ENCODE measurements around the gene MYO1B. TPM values are rescaled to one million over a fixed set of nuclear protein-coding genes. Genes with fewer than 3 reads are reported as not detected.

The MYO1B gene
- polyA plus RNA-seq, 1 donor from 2014 or later = 72.2 TPM

DNA sequence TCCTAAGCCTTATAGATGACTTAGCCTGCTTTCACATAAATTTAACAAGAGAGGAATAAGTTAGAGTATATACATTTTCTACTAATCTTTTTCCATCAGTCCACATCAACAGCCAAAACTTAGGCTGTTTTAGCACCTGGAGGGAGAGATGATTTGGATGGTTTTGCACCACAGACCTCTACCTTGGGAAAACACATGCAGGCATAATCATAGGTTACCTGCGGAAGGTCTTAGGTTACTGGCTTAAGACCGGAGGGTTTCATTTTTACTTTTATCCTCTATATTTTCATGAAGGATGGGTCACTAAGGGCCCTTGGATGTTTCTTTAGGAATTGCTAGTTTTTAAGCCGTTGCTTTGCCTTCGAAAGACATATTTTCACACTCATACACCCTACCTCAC, 66.0 kb downstream of the MYO1B start:
- Histone ChIP-seq H3K9me2 (ENCODE audit: insufficient read depth, low read length) (no peaks in the 10 kb centered on the region), H2AFZ (ENCODE audit: low read depth, low read length) (no peak overlapping the region), H3K4me3 (ENCODE audit: low read length) (no peak overlapping the region), H3K9ac (ENCODE audit: low read length) (no peak overlapping the region), H3K9me3 (ENCODE audit: low read length) (no peaks in the 10 kb centered on the region), H3K4me2 (ENCODE audit: low read length) (no peak overlapping the region), H3K36me3 (ENCODE audit: insufficient read depth, low read length) (no peaks in the 10 kb centered on the region), H3K27ac (ENCODE audit: low read length) (no peak overlapping the region), H4K20me1 (ENCODE audit: insufficient read depth) (no peaks in the 10 kb centered on the region), H3K79me2 (replicated peaks; ENCODE audit: insufficient read depth, low read length) (peaks cover 35% of the 10 kb centered on the region), H3K27me3 (ENCODE audit: insufficient read depth, low read depth, low read length) (no peaks in the 10 kb centered on the region), H3F3A (ENCODE audit: insufficient read depth, low read length, poor library complexity, severe bottlenecking) (no peaks in the 10 kb centered on the region)
- TF ChIP-seq REST (IDR thresholded peaks at IDR 0.05; ENCODE audit: borderline replicate concordance) (no peak), TAF1 (IDR thresholded peaks at IDR 0.05; ENCODE audit: low read depth) (no peak), EZH2 (IDR thresholded peaks at IDR 0.05; ENCODE audit: borderline replicate concordance, insufficient read depth, low read length, poor library complexity, severe bottlenecking) (no peak)

GRCh38 chr2:191311627-191312026, 66.4 kb downstream of the MYO1B start:
- no peak overlapping the region for H2AFZ ChIP-seq (ENCODE audit: low read depth, low read length)
- no peaks in the 10 kb centered on the region for H3K27me3 ChIP-seq (ENCODE audit: insufficient read depth, low read depth, low read length)
- H3F3A ChIP-seq (ENCODE audit: insufficient read depth, low read length, poor library complexity, severe bottlenecking) = no peaks in the 10 kb centered on the region
- no peaks in the 10 kb centered on the region for H3K9me2 ChIP-seq (ENCODE audit: insufficient read depth, low read length)
- no peaks in the 10 kb centered on the region for H4K20me1 ChIP-seq (ENCODE audit: insufficient read depth)
- no peak overlapping the region for H3K27ac ChIP-seq (ENCODE audit: low read length)
- H3K4me2 ChIP-seq (ENCODE audit: low read length) = no peak overlapping the region
- H3K79me2 ChIP-seq (replicated peaks; ENCODE audit: insufficient read depth, low read length) = peaks cover 39% of the 10 kb centered on the region
- no peak overlapping the region for H3K9ac ChIP-seq (ENCODE audit: low read length)
- TF ChIP-seq POLR2AphosphoS5 (IDR thresholded peaks at IDR 0.05) = no peak
- no peak for TF ChIP-seq SMC3 (conservative IDR thresholded peaks at IDR 0.05; ENCODE audit: poor library complexity)
- TF ChIP-seq RAD21 (conservative IDR thresholded peaks at IDR 0.05) = no peak
- TF ChIP-seq REST (IDR thresholded peaks at IDR 0.05; ENCODE audit: borderline replicate concordance) = no peak
- no peak for TF ChIP-seq TAF1 (IDR thresholded peaks at IDR 0.05; ENCODE audit: low read depth)
- TF ChIP-seq EZH2 (IDR thresholded peaks at IDR 0.05; ENCODE audit: borderline replicate concordance, insufficient read depth, low read length, poor library complexity, severe bottlenecking) = no peak
- no peak for TF ChIP-seq EP300 (conservative IDR thresholded peaks at IDR 0.05; ENCODE audit: poor library complexity, severe bottlenecking)
- no peak for TF ChIP-seq MXI1 (conservative IDR thresholded peaks at IDR 0.05; ENCODE audit: poor library complexity, severe bottlenecking)
- TF ChIP-seq CTCF (IDR thresholded peaks at IDR 0.05; ENCODE audit: poor library complexity, severe bottlenecking) = no peak
- H3K36me3 ChIP-seq (ENCODE audit: insufficient read depth, low read length) = no peaks in the 10 kb centered on the region
- H3K9me3 ChIP-seq (ENCODE audit: low read length) = no peaks in the 10 kb centered on the region
- no peak overlapping the region for H3K4me3 ChIP-seq (ENCODE audit: low read length)
